Panc1 (cell line): Measurements from ENCODE around the gene FIBCD1.

Experiments used
- CTCF ChIP-seq: fragments of 450-650 bp; IDR thresholded peaks from 2 replicates; pipeline ENCODE4 v1.5.1; 2017; ENCODE audit warnings: mild to moderate bottlenecking
- POLR2AphosphoS5 ChIP-seq: IDR thresholded peaks from 2 replicates; pipeline ENCODE4 v1.6.1; 2012; ENCODE audit warnings: mild to moderate bottlenecking, low read depth, low read length, moderate library complexity
- REST ChIP-seq, 2 experiments: IDR thresholded peaks; 2 replicates each; pipeline ENCODE4 v1.6.1; 2011 to 2012; ENCODE audit warnings: low read depth in 2 of 2, control low read depth in 1 of 2, low read length in 1 of 2, mild to moderate bottlenecking in 1 of 2, moderate library complexity in 1 of 2; ENCODE audit not compliant: insufficient read depth in 1 of 2
- SIN3A ChIP-seq: IDR thresholded peaks from 2 replicates; pipeline ENCODE4 v1.6.1; 2012; ENCODE audit warnings: low read depth, mild to moderate bottlenecking, low read length, moderate library complexity, borderline replicate concordance; ENCODE audit not compliant: insufficient read depth
- TCF7L2 ChIP-seq: IDR thresholded peaks from 2 replicates; pipeline ENCODE4 v1.6.1; 2011; ENCODE audit warnings: mild to moderate bottlenecking, low read depth, low read length, inconsistent platforms

- TF ChIP-seq CTCF (no peak), SIN3A (no peak), POLR2AphosphoS5 (no peak), TCF7L2 (no peak), REST (IDR thresholded peaks at IDR 0.05; ENCODE audit: insufficient read depth in 1 of 2, low read depth in 2 of 2, low read length in 1 of 2) (no peak)
Measured at GRCh38 chr9:130873966-130874365, 65.1 kb downstream of the FIBCD1 start.
